ENCODE results near the gene TSPAN2.

Gene TSPAN2

DNA sequence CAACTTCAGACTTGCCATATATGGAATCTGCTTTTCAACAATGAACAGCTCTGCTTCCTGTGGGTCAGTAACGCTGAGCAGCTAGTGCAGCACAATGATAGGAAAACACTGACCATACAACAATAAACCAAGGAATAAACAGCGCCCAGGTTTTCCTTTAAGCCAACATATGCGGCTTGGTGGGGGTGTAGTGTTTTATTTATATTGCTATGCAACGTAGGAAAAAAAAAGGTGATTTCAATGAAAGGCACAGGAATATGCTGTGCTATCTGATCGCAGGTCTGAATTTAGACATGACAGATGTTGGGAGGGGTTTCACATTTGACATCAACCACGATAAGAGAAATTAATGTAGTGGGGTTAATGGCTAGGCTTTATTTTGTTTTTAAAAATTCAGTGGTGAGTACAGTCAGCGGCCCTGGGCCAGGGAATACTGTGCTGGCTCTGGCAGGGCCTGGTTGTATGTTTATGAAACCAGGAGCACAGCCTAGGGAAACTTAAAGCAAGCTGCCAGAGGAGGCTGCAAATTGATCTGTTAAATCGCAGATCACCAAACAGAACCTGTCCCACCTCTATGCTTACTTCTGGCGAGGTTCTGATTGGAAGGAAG lies 4.3 kb downstream of the TSPAN2 start:
- in situ Hi-C loops (cut with MboI; ENCODE audit: low pct_unique_long_range_greater_than_20kb, low sequenced_read_pairs, unreplicated experiment) = no loop called here
- DNase-seq (ENCODE audit: low spot score) = no peak

GRCh38 chr1:115082949-115083348 lies 6.4 kb downstream of the TSPAN2 start:
- in situ Hi-C loops (cut with MboI; ENCODE audit: low pct_unique_long_range_greater_than_20kb, low sequenced_read_pairs, unreplicated experiment) = no loop called here
- DNase-seq (ENCODE audit: low spot score) = no peak
- TF ChIP-seq, protein P1, sequence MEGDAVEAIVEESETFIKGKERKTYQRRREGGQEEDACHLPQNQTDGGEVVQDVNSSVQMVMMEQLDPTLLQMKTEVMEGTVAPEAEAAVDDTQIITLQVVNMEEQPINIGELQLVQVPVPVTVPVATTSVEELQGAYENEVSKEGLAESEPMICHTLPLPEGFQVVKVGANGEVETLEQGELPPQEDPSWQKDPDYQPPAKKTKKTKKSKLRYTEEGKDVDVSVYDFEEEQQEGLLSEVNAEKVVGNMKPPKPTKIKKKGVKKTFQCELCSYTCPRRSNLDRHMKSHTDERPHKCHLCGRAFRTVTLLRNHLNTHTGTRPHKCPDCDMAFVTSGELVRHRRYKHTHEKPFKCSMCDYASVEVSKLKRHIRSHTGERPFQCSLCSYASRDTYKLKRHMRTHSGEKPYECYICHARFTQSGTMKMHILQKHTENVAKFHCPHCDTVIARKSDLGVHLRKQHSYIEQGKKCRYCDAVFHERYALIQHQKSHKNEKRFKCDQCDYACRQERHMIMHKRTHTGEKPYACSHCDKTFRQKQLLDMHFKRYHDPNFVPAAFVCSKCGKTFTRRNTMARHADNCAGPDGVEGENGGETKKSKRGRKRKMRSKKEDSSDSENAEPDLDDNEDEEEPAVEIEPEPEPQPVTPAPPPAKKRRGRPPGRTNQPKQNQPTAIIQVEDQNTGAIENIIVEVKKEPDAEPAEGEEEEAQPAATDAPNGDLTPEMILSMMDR (IDR thresholded peaks at IDR 0.05; ENCODE audit: extremely low read depth, insufficient read depth, missing control alignments) = no peak

More for the DNA sequence above, 4.3 kb downstream of the TSPAN2 start:
- TF ChIP-seq, protein P1 (IDR thresholded peaks at IDR 0.05; ENCODE audit: extremely low read depth, insufficient read depth, missing control alignments) = no peak

DNA sequence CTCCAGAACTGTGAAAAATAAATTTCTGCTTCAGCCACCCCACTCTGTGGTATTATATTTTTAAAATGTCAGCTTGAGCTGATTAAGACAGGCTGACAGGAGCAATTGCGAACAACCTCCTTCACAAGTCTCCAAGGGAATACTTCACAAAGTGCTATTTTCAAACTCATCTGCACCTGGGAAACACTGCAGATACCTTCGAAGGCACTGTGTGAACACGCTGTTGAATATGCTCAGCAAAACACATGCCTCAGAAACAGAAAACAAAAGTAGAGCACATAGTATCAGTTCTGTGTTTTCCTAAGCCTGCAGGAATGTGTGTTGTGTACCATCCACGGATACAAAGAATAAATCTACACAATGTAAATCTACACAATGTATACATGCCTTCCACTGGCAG lies 10.6 kb downstream of the TSPAN2 start:
- TF ChIP-seq, protein P1 (IDR thresholded peaks at IDR 0.05; ENCODE audit: extremely low read depth, insufficient read depth, missing control alignments) = no peak
- in situ Hi-C loops (cut with MboI; ENCODE audit: low pct_unique_long_range_greater_than_20kb, low sequenced_read_pairs, unreplicated experiment) = no loop called here
- no peak for DNase-seq (ENCODE audit: low spot score)

DNA sequence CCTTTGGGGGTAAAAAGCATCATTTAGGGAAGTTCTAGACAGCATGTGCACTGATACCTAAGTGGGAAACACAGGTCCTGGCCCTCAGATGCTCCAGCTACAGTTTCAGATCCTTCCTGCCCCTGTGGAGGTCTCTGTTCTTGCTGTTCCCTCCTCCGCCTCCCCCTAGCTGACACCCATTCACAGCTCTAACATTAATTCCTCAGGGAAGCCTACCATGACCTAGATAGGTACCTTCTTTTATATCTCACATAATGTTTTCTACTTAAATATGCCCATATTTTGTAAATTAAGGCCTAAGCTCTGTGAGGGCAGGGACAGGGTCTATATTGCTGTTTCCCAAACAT lies 11.3 kb downstream of the TSPAN2 start:
- TF ChIP-seq, protein P1 (IDR thresholded peaks at IDR 0.05; ENCODE audit: extremely low read depth, insufficient read depth, missing control alignments) = no peak
- in situ Hi-C loops (cut with MboI; ENCODE audit: low pct_unique_long_range_greater_than_20kb, low sequenced_read_pairs, unreplicated experiment) = no loop called here
- DNase-seq (ENCODE audit: low spot score) = no peak

- DNase-seq (ENCODE audit: low spot score) = no peak
- TF ChIP-seq, protein P1 (IDR thresholded peaks at IDR 0.05; ENCODE audit: extremely low read depth, insufficient read depth, missing control alignments) = no peak
- in situ Hi-C loops (cut with MboI; ENCODE audit: low pct_unique_long_range_greater_than_20kb, low sequenced_read_pairs, unreplicated experiment) = no loop called here
These were observed 11.9 kb downstream of the TSPAN2 start for GRCh38 chr1:115077286-115077983.

DNA sequence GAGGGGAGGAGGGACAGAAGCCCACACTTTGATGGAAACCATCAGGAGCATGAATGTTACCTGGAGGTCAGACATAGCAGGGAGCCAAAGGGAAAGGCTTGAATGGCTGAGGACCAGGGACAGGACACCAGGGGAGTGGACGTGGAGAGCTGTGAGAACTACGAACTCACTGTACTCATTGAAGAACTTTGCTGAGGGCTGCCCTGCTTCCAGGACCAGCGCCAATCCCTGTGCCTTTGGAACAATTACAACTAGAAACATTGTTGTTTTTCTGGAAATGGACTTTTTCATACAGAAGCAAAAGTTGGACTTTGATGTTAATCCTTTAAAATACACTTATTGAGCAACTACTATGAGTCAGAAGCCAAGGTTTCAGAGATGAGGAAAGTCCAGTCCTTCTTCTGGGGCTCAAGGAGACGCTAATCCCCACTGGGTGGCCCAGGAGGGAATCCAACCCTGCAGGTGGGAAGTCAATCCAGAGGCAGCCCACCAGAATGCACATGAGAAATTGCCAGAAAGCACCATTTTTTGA lies 12.9 kb downstream of the TSPAN2 start:
- in situ Hi-C loops (cut with MboI; ENCODE audit: low pct_unique_long_range_greater_than_20kb, low sequenced_read_pairs, unreplicated experiment) = no loop called here
- TF ChIP-seq, protein P1 (IDR thresholded peaks at IDR 0.05; ENCODE audit: extremely low read depth, insufficient read depth, missing control alignments) = no peak
- DNase-seq (ENCODE audit: low spot score) = no peak

Measured in GM13977 (cell line).